Stimulated activated CD8-positive, alpha-beta memory T cell treated with anti-CD3 and anti-CD28 coated beads, Interleukin-15, amount 100 ng/mL, for 1 hour (primary cell): Measurements from ENCODE around the gene ZBTB16.

Source experiments
- DNase-seq: peaks from one replicate; pipeline ENCODE4 v3.0.0-alpha.2; 2020; ENCODE audit warnings: low read depth

Gene ZBTB16

DNA sequence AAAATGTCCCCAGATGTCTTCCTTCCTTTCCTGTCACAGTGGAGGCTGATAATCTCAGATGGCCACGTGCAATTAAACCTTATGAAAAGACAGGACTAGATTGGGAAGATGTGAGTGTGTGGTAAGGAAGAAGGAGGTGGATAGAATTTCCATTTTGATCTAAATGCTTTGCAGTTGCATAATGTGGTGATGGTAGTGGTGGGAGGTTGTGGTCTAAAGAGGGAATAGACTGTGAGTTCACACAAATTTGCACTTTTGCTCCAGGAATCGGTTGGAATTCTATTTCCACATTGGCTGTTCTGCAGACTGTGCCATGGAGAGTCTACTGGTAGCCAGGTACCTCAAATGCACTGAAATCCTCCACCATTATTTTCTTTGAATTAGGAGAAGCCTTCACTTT lies 93.3 kb downstream of the ZBTB16 start:
- DNase-seq, result no peak

- no peak for DNase-seq
Measured at GRCh38 chr11:114153224-114153623, 93.7 kb downstream of the ZBTB16 start.

- DNase-seq, result no peak
Measured at GRCh38 chr11:114154271-114155047, 94.9 kb downstream of the ZBTB16 start.

DNA sequence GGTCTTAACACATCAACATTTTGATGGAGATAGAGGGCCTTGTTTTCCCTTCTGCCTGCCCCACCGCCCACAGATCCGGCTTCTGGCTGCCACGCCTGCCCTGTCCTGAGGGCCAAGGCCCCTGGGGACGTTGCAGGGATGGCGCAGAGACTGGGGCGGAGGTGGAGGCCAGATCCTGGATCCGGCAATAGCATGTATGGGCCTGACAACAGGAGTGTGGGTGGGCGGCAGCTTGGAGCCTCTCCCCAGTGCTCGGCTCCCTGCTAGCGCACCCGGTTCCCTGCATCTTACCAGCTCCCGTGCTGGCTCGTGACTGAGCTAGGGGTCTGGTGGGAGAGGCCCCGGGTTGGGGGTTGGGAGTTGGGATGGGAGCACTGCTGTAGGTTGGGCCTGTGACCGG lies 95.6 kb downstream of the ZBTB16 start:
- no peak for DNase-seq

DNA sequence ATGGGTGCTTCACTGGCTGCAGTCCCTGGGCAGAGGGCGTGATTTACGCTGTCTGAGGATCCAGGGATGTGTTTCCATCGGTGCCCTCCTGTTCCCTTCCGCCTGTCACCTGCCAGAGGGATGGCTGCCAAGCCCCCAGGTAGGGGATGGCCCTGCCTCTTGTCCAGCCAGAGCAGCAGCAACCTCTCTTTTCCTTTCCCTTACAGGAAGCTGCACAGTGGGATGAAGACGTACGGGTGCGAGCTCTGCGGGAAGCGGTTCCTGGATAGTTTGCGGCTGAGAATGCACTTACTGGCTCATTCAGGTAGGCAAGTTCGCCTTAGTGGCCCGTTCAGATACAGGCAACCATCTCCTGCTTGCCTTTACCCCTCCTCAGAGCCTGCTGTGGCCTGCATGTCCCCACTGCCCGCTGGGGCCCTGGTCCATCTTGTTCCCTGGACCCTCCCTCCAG lies 96.6 kb downstream of the ZBTB16 start:
- DNase-seq, result no peak

DNA sequence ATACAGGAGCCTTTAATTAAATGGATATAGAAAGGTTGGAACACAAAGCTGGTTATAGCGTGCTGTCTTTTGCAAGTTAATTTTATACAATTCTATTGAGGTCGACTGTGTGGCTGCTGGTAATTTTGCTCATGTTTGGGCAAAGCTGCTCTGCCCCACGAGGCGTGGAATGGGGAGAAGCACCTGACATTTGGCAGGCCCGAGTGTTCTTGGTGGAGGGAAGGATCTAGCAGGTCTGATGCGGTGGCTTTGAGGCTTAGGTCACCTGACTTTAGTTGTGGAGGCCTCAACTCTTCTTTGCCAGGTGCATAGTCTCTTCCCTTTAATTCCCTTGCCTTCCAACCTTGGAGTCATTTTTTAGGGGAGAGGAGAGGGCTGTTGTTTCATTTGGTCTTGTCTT lies 97.3 kb downstream of the ZBTB16 start:
- DNase-seq, result no peak

DNA sequence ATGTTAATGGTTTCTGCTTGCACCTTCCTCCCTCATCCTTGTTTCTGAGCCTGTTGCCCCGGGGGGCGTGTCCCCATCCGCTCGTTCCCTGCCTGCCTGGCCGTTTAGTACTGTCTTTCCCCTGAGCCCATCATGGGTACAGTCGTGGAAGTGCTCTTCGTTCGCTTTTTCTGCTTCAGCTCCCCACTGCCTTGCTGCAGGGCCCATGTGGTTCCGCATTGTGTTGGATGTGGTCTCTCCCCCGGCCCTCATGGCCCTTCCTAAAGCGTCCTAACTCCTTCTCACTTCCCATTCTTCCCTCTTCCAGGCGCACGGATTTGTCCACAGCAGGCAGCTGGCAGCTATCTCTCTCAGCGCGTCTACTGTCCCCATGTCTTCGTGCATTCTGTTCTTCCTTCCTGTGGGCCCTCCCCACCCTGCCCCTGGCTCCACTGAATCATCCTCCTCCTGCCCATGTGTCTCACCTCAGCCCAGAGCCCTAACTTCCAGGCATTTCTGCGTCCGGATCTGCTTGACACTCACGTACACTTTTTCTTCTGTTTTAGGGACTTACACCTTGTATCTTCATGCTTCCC lies 98.1 kb downstream of the ZBTB16 start:
- DNase-seq, result no peak

GRCh38 chr11:114158421-114158820 lies 98.9 kb downstream of the ZBTB16 start:
- no peak for DNase-seq

GRCh38 chr11:114158886-114159285 lies 99.4 kb downstream of the ZBTB16 start:
- DNase-seq, result no peak

GRCh38 chr11:114159320-114159719 lies 99.8 kb downstream of the ZBTB16 start:
- DNase-seq, result no peak

- DNase-seq, result peak; percentile 88
Measured at GRCh38 chr11:114159802-114160632, 100.5 kb downstream of the ZBTB16 start.

GRCh38 chr11:114160894-114161293 lies 101.4 kb downstream of the ZBTB16 start:
- no peak for DNase-seq

DNA sequence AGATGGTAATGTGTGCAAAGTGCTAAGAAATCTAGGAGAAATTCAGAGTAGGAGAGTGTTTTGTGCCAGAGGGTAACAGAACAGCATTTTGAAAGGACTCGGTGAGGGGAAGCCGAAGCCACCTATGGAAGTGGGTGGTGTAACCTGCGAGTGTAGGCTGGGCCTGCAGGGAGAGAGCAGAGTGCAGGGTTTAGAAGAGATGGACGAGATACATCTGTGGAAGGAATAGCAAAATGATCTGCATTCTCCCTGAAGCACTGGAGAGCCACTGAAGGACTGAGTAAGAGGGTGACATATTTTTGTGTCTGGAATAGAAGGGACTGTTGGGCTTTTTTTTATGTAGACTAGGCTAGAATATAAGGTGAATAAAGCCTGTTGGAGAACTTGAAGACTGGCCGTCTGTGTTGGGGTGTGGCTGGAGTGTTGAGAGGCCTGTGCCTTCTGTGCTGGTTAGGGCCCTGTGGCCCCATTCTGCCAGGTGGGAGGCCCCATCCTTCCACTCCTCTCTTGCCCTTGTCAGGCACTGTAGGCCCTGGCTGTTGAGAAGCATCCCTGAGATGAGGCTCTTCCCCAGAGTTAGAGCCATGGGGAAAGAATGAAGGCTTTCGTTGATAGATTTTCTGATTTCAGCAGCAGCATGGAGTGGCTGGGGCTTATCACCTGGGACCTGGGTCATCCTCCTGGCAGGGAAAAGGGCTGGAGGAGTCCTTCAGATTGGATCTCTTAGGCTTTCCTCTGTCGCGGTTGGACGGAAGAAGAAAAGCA lies 102.2 kb downstream of the ZBTB16 start:
- DNase-seq, result no peak

- no peak for DNase-seq
Measured at GRCh38 chr11:114162719-114163123, 103.2 kb downstream of the ZBTB16 start.

DNA sequence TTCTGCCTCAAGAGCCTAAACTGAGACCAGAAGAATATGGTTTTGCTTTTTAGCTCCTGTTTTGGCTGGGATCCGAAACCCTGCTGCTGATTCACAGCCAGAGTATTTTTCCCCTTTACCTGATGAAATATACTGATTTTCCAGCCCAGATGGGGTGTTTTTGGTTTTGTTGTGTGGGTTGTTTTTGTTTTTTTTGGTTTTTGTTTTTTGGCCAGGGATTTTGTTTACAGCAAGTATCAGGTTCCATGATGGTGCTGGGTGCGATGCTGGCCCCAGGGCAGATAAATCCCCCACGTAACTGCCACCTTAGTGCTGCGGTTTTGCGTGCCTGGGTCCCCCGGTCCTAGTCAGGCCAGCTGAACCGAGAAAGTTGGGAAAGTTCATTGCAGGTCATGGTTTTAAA lies 103.7 kb downstream of the ZBTB16 start:
- no peak for DNase-seq

GRCh38 chr11:114163830-114164401 lies 104.4 kb downstream of the ZBTB16 start:
- no peak for DNase-seq

- no peak for DNase-seq
Measured at GRCh38 chr11:114164546-114164945, 105.0 kb downstream of the ZBTB16 start.

GRCh38 chr11:114165326-114166230 lies 106.1 kb downstream of the ZBTB16 start:
- no peak for DNase-seq

DNA sequence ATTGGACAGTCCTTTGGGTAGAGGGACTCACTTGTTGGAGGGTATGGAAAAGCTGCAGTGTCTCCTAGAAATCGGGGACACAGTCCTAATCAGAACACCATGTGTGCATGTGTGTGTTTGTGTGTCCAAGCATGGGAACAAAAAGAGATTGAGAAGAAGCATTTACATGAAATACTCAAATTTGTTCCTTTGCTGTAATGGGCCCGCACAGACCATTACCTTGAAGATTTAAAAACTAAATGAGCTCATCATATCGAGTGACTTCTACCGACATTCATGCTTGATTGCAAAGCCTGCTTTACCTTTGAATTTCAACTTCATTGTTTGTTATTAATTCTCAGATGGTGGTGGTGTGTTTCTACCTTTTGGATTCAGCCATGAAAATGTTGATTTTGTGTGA lies 106.9 kb downstream of the ZBTB16 start:
- DNase-seq, result no peak

DNA sequence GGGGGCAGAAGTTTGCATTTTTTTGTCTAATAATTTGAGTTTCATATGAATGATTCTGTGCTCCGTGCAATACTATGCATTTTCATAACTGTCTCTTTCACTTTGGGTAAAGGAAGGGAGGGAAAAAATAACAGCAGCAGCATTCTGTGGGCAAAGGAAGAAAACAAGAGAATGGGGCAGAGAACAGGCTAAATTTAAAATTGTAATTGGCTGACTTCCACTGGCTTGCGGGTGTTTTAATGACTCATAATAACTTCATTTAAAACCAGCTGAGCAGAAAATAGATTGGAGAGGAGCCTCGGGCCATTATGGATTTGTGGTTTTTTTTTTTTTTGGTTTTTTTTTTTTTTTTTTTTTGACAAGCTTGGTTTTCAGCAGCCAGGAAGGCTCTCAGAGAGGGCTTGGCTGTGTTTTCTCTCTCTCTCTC lies 107.4 kb downstream of the ZBTB16 start:
- DNase-seq, result no peak

DNA sequence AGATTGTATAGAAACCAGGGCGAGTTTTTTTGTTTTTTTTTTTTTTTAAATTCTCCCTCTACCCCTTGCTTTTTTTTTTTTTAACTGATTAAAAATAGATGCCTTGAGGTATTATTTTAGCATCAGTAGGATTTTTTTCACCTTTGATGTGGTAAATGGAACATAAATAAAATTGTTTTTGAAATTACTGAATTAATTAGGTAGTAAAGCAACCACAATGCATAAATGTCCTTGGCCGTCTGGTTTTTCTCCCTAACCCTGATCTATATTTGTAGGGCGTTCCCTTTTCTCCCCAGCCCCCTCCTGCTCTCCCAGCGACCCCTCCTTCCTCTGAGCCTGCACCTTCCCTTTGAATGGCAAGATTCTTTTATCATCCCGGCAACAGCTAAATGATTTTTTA lies 107.8 kb downstream of the ZBTB16 start:
- no peak for DNase-seq
